ENCODE results near the gene LPP. TPM values are rescaled to one million over a fixed set of nuclear protein-coding genes. Genes with fewer than 3 reads are reported as not detected.

LPP gene
- total RNA-seq, 1 experiment from 2014 or later = 120 TPM

DNA sequence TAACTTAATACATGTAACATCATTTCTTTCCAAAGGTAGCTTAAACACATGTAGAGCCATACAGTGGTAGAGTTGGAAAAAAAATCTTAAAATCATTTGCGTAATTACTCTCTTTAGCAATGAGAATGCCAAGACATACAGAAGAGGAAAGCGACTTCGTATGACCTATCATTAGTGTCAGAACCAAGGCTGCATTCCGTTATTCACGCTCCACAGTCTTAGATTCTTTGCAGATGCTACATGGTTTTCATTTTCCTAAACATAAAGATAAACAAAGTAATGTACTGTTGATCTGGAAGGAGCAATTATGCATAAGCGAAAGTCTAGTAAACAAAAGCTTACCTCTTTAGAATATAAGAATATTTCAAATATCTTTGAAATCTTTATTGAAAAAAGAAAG lies 607.5 kb downstream of the LPP start:
- no peak for DNase-seq
- Histone ChIP-seq H3K27me3 (replicated peaks; ENCODE audit: control insufficient read depth, insufficient read depth, low read length) (no peaks in the 10 kb centered on the region), H3K4me1 (no peaks in the 10 kb centered on the region), H3K9me3 (no peaks in the 10 kb centered on the region), H3K4me3 (ENCODE audit: low read depth, low read length) (no peak overlapping the region), H3K36me3 (ENCODE audit: control insufficient read depth, insufficient read depth, low read length) (no peaks in the 10 kb centered on the region)
- H3K4me1 Mint-ChIP-seq (ENCODE audit: low read depth, unreplicated experiment) = no peaks in the 10 kb centered on the region
- H3K4me3 Mint-ChIP-seq (ENCODE audit: unreplicated experiment) = no peak overlapping the region
- H3K9me3 Mint-ChIP-seq (ENCODE audit: unreplicated experiment) = no peaks in the 10 kb centered on the region
- BruUV-seq (replicated peaks) = no TSS peak
- H3K27me3 Mint-ChIP-seq (ENCODE audit: insufficient read depth, unreplicated experiment) = no peaks in the 10 kb centered on the region
- no peak overlapping the region for H3K27ac Mint-ChIP-seq (ENCODE audit: unreplicated experiment)
- intact Hi-C loops (cut with micrococcal nuclease; ENCODE audit: unreplicated experiment) = no loop called here
- H3K36me3 Mint-ChIP-seq (ENCODE audit: insufficient read depth, unreplicated experiment) = peaks cover 8% of the 10 kb centered on the region
- TF ChIP-seq, protein P1, sequence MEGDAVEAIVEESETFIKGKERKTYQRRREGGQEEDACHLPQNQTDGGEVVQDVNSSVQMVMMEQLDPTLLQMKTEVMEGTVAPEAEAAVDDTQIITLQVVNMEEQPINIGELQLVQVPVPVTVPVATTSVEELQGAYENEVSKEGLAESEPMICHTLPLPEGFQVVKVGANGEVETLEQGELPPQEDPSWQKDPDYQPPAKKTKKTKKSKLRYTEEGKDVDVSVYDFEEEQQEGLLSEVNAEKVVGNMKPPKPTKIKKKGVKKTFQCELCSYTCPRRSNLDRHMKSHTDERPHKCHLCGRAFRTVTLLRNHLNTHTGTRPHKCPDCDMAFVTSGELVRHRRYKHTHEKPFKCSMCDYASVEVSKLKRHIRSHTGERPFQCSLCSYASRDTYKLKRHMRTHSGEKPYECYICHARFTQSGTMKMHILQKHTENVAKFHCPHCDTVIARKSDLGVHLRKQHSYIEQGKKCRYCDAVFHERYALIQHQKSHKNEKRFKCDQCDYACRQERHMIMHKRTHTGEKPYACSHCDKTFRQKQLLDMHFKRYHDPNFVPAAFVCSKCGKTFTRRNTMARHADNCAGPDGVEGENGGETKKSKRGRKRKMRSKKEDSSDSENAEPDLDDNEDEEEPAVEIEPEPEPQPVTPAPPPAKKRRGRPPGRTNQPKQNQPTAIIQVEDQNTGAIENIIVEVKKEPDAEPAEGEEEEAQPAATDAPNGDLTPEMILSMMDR (IDR thresholded peaks at IDR 0.05; ENCODE audit: insufficient read depth in 1 of 2, low read depth in 1 of 2, low read length in 1 of 2, severe bottlenecking in 1 of 2, unreplicated experiment in 1 of 2) = no peak
- CTCF ChIA-PET = interaction anchor here (0.6 kb wide), 1 partner anchor 10 kb away, joined by 4 read pairs; no protein-coding TSS in a partner anchor
- POLR2A ChIA-PET = no interaction called here

DNA sequence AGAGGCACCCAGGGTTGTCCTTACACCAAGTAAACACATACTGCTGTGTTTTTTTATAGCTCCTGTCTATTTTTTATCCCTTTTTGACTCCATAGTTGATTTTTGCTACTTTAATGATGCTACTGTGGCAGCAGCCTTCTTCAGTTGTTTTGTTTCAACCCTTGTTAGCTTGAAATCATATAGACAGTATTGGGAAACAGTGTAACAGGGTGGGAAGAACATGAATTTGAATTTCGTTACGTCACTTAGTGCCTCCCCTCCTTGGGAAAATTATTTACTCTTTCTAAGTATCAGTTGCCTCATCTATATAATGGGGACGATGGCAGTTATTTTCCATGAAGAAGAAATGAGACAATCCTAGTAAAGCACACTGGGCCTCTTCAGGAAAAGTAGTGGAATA lies 608.0 kb downstream of the LPP start:
- no peak overlapping the region for H3K4me3 Mint-ChIP-seq (ENCODE audit: unreplicated experiment)
- no peak overlapping the region for H3K27ac Mint-ChIP-seq (ENCODE audit: unreplicated experiment)
- intact Hi-C loops (cut with micrococcal nuclease; ENCODE audit: unreplicated experiment) = no loop called here
- peaks cover 8% of the 10 kb centered on the region for H3K36me3 Mint-ChIP-seq (ENCODE audit: insufficient read depth, unreplicated experiment)
- H3K9me3 Mint-ChIP-seq (ENCODE audit: unreplicated experiment) = no peaks in the 10 kb centered on the region
- Histone ChIP-seq H3K4me1 (no peaks in the 10 kb centered on the region), H3K4me3 (ENCODE audit: low read depth, low read length) (no peak overlapping the region), H3K9me3 (no peaks in the 10 kb centered on the region), H3K36me3 (ENCODE audit: control insufficient read depth, insufficient read depth, low read length) (no peaks in the 10 kb centered on the region), H3K27me3 (replicated peaks; ENCODE audit: control insufficient read depth, insufficient read depth, low read length) (no peaks in the 10 kb centered on the region)
- ChIA-PET CTCF (no interaction called here), POLR2A (no interaction called here)
- no TSS peak for BruUV-seq (replicated peaks)
- TF ChIP-seq, protein P1 (IDR thresholded peaks at IDR 0.05; ENCODE audit: insufficient read depth in 1 of 2, low read depth in 1 of 2, low read length in 1 of 2, severe bottlenecking in 1 of 2, unreplicated experiment in 1 of 2) = no peak
- H3K4me1 Mint-ChIP-seq (ENCODE audit: low read depth, unreplicated experiment) = no peaks in the 10 kb centered on the region
- no peaks in the 10 kb centered on the region for H3K27me3 Mint-ChIP-seq (ENCODE audit: insufficient read depth, unreplicated experiment)
- no peak for DNase-seq

DNA sequence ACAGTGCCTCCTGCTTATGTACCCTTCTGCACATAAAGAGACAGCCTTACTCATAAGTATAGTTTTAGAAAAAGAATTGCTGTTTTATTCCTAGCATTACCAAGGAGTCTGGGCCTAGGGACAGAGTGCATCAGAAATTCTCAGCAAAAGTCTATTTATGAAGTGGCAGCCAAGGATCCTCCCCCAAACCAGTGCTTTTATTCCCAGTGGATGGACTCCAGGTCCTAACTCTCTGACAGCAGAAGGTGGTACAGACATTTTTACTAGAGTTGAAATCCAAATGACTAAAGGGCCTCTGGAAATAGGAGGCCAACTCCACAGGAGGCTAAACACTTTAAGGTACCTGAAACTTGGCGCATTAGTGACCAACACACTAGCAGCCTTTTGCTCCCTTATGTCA lies 610.7 kb downstream of the LPP start:
- TF ChIP-seq, protein P1 (IDR thresholded peaks at IDR 0.05; ENCODE audit: insufficient read depth in 1 of 2, low read depth in 1 of 2, low read length in 1 of 2, severe bottlenecking in 1 of 2, unreplicated experiment in 1 of 2) = no peak
- Mint-ChIP-seq H3K9me3 (ENCODE audit: unreplicated experiment) (no peaks in the 10 kb centered on the region), H3K27ac (ENCODE audit: unreplicated experiment) (no peak overlapping the region), H3K4me3 (ENCODE audit: unreplicated experiment) (no peak overlapping the region), H3K4me1 (ENCODE audit: low read depth, unreplicated experiment) (no peaks in the 10 kb centered on the region), H3K27me3 (ENCODE audit: insufficient read depth, unreplicated experiment) (no peaks in the 10 kb centered on the region), H3K36me3 (ENCODE audit: insufficient read depth, unreplicated experiment) (peaks cover 14% of the 10 kb centered on the region)
- no peaks in the 10 kb centered on the region for H3K4me1 ChIP-seq
- ChIA-PET POLR2A (no interaction called here), CTCF (no interaction called here)
- H3K9me3 ChIP-seq = no peaks in the 10 kb centered on the region
- no peak overlapping the region for H3K4me3 ChIP-seq (ENCODE audit: low read depth, low read length)
- H3K36me3 ChIP-seq (ENCODE audit: control insufficient read depth, insufficient read depth, low read length) = no peaks in the 10 kb centered on the region
- no peaks in the 10 kb centered on the region for H3K27me3 ChIP-seq (replicated peaks; ENCODE audit: control insufficient read depth, insufficient read depth, low read length)
- BruUV-seq (replicated peaks) = no TSS peak
- intact Hi-C loops (cut with micrococcal nuclease; ENCODE audit: unreplicated experiment) = no loop called here
- DNase-seq = no peak

Measured in Caco-2 (cell line).